Brain microvascular endothelial cell (primary cell): ENCODE results near the gene HERPUD1.

ENCODE experiments used
- DNase-seq: peaks from one replicate; pipeline ENCODE4 v3.0.0-alpha.2; 2020
- H3K27ac ChIP-seq: fragments of 250-450 bp; sonication (Bioruptor Pico); 2 replicates; pipeline ENCODE4 v1.5.1; 2020; ENCODE audit warnings: mild to moderate bottlenecking, moderate library complexity
- H3K27me3 ChIP-seq: fragments of 250-450 bp; sonication (Bioruptor Pico); replicated peaks from 2 replicates; pipeline ENCODE4 v1.5.1; 2020; ENCODE audit warnings: mild to moderate bottlenecking
- H3K36me3 ChIP-seq: fragments of 250-450 bp; sonication (Bioruptor Pico); replicated peaks from 2 replicates; pipeline ENCODE4 v1.5.1; 2020; ENCODE audit warnings: mild to moderate bottlenecking
- H3K4me3 ChIP-seq: 2 replicates; pipeline ENCODE4 v1.5.1; 2011; ENCODE audit warnings: low read depth, mild to moderate bottlenecking, control low read depth, low read length, moderate library complexity
- in situ Hi-C: cut with HindIII; loops from 2 replicates; pipeline ENCODE4 v1.10.0; 2017; ENCODE audit warnings: low sequenced_read_pairs, low pct_ligation_motif_present
- TF ChIP-seq, protein P1 (sequence below): IDR thresholded peaks from 2 replicates; pipeline ENCODE4 v1.5.1; 2011; ENCODE audit warnings: low read depth, mild to moderate bottlenecking, moderate library complexity, low read length, control low read depth, inconsistent platforms; ENCODE audit errors: missing control alignments

The HERPUD1 gene

GRCh38 chr16:56993204-56993603, 61.3 kb downstream of the HERPUD1 start:
- TF ChIP-seq, protein P1, sequence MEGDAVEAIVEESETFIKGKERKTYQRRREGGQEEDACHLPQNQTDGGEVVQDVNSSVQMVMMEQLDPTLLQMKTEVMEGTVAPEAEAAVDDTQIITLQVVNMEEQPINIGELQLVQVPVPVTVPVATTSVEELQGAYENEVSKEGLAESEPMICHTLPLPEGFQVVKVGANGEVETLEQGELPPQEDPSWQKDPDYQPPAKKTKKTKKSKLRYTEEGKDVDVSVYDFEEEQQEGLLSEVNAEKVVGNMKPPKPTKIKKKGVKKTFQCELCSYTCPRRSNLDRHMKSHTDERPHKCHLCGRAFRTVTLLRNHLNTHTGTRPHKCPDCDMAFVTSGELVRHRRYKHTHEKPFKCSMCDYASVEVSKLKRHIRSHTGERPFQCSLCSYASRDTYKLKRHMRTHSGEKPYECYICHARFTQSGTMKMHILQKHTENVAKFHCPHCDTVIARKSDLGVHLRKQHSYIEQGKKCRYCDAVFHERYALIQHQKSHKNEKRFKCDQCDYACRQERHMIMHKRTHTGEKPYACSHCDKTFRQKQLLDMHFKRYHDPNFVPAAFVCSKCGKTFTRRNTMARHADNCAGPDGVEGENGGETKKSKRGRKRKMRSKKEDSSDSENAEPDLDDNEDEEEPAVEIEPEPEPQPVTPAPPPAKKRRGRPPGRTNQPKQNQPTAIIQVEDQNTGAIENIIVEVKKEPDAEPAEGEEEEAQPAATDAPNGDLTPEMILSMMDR = no peak
- H3K4me3 ChIP-seq = no peak overlapping the region
- DNase-seq = no peak
- in situ Hi-C loops = no loop called here
- H3K27ac ChIP-seq = no peak overlapping the region
- H3K36me3 ChIP-seq = no peaks in the 10 kb centered on the region
- H3K27me3 ChIP-seq = no peaks in the 10 kb centered on the region

GRCh38 chr16:56994311-56994710, 62.4 kb downstream of the HERPUD1 start:
- TF ChIP-seq, protein P1 = no peak
- Histone ChIP-seq H3K36me3 (no peaks in the 10 kb centered on the region), H3K4me3 (no peak overlapping the region), H3K27me3 (no peaks in the 10 kb centered on the region), H3K27ac (no peak overlapping the region)
- in situ Hi-C loops = no loop called here
- no peak for DNase-seq
